Measurements from ENCODE around the gene COX6A1. TPM values are rescaled to one million over a fixed set of nuclear protein-coding genes. Genes with fewer than 3 reads are reported as not detected.
"Not testable (repeated sequence)": the region's sequence is repeated elsewhere in the genome, so short reads cannot be mapped to it uniquely, and the experiment has no call there.

The COX6A1 gene
- total RNA-seq, 1 experiment from 2014 or later = 510 TPM

- no peak for DNase-seq (ENCODE audit: low read depth)
Measured at GRCh38 chr12:120428597-120429229, 9.2 kb upstream of the COX6A1 start.

- DNase-seq (ENCODE audit: low read depth) = no peak
Measured at GRCh38 chr12:120429368-120429767, 8.5 kb upstream of the COX6A1 start.

- no peak for DNase-seq (ENCODE audit: low read depth)
Measured at GRCh38 chr12:120432772-120433525, 5.0 kb upstream of the COX6A1 start.

GRCh38 chr12:120438495-120439198, 734 bp downstream of the COX6A1 start:
- no peak for DNase-seq (ENCODE audit: low read depth)

DNA sequence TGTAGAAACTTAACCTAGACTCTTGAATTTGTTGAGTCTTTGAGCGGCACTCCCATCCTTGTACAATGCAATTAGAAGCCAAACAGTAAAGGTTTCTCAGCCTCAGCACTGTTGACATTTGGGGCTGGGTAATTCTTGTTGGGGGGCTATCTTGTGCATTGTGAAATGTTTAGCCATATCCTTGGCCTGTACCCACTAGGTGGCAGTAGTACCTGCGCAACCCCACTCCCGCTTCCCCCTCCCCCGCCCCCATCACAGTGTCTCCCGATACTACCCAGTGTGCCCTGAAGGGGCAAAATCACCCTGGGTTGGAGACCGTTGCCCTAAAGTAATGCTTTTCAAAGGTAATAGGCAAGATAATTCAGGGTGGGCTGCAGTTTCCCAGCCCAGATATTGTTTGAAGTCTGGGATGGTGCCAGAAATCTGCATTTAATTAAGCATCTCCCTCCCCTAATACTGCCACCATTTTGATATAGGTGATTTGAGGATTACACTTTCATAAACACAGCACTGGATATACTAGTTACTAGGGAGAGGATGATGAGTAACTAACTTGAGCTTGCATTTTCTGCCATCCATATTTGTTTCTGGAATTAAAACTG, 1.8 kb downstream of the COX6A1 start:
- DNase-seq (ENCODE audit: low read depth) = peak; percentile 46

GRCh38 chr12:120444676-120445075, 6.8 kb downstream of the COX6A1 start:
- DNase-seq (ENCODE audit: low read depth) = no peak

DNA sequence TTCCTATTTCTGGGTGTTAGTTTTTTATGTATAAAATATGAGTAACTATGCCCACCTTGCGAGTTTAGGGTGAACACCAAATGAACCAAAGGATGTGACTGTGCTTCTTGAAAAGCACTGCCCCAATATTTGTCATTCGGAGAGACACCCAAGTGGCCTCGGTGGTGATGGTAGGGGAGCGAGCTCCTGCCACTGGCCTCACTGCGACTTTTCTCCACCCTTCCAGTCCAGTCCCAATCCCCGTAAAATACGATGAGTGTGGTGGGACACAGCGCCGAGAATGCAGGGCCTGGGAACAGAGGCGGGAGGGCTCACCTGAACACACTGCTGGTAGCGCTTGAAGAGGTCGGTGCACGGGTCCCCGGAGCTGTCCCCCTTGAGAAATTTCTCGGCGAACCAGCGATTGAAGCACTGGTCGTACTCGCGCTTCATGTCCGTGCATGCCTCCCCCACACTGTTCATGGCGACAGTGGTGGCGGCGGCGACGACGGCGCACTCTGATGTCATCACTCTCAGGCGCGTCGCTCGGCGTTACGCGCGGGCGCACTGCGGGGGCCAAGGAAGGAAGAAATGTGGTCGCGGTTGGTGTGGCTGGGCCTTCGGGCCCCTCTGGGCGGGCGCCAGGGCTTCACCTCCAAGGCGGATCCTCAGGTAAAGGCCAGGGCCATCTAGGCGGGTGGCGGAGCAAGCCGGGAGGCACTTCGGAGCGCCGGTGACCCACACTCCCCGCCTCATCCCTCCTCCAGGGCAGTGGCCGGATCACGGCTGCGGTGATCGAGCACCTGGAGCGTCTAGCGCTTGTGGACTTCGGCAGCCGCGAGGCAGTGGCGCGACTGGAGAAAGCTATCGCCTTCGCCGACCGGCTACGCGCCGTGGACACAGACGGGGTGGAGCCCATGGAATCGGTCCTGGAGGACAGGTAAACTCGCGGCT, 8.3 kb downstream of the COX6A1 start, which contains the start of the genes GATC and TRIAP1:
TSS of gene GATC (plus strand) at position 534 of the 933 bp plus-strand sequence. CDS start at position 571, 37 bp downstream.
TSS of gene TRIAP1 (minus strand) at position 474 of the 933 bp plus-strand sequence. CDS start at position 462, 12 bp downstream.
- peak; percentile 76 for DNase-seq (ENCODE audit: low read depth)

GRCh38 chr12:120446844-120447178, 8.9 kb downstream of the COX6A1 start:
- not testable (repeated sequence) for DNase-seq (ENCODE audit: low read depth)

DNA sequence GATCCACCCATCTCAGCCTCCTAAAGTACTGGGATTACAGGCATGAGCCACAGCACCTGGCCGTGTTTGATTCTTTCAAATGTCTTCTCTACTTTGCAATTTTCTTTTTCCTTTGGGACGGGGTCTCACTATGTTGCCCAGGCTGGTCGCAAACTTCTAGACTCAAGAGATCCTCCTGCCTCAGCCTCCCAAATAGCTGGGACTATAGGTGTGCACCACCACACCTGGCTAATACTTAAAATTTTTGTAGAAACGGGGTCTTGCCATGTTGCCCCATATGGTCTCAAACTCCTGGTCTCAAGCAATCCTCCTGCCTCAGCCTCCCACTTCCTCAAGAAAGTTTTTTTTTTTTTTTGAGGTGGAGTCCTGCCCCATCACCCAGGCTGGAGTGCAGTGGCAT, 10.1 kb downstream of the COX6A1 start:
- DNase-seq (ENCODE audit: low read depth) = no peak

GRCh38 chr12:120452524-120452923, 14.6 kb downstream of the COX6A1 start:
- peak; percentile 26 for DNase-seq (ENCODE audit: low read depth)

DNA sequence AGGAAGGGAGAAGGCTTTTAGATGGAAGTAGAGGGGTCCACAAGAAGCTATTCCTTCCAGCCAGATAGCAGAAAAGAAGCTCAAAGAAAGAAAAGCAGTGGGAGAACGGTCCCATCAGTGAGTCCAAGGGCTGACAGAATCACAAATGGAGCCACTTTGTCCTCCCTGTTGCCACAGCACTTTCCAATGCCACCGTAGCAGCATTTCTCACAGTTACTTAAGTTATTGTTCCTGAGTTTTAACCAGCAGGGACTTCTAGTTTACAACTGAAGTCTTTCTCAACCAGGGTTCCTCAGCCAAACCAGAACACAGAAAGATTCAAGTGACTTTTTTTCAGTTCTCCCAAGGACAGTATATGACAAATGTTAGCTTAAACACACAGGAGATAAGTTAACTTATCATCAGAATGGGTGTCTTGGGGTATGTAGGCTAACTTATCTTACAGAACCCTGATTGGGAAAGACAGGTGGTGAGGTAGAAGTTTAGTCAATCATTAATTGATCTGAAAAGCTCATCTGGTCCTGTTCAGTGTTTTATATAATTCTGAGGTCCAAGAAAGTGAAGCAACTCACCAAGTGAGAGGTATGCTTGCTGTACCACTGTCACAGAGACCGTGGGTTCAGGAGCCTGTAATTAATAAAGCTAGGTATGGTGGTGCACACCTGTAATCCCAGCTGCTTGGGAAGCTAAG, 15.3 kb downstream of the COX6A1 start:
- DNase-seq (ENCODE audit: low read depth) = no peak

GRCh38 chr12:120453977-120454376, 16.1 kb downstream of the COX6A1 start:
- peak; percentile 35 for DNase-seq (ENCODE audit: low read depth)

GRCh38 chr12:120455302-120455701, 17.4 kb downstream of the COX6A1 start:
- DNase-seq (ENCODE audit: low read depth) = no peak

DNA sequence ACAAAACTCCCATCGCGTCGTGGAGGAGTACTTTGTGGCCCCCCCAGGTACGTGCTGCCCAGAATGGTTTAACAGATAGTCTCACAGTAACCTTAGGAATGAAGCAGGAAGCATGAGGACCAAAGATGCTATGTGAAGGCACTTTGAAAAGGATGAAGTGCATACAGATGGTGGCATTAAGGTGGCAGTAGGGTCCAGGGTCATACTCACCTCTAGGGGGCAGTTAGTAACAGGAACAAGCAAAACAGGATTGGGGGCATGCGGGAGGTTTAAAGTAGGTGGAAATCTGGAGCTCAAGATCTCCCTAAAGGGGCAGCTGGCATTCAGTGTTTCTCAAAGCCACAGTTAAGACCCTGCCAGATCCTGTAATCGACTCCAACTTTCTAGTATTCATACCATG, 19.2 kb downstream of the COX6A1 start:
- DNase-seq (ENCODE audit: low read depth) = no peak

DNA sequence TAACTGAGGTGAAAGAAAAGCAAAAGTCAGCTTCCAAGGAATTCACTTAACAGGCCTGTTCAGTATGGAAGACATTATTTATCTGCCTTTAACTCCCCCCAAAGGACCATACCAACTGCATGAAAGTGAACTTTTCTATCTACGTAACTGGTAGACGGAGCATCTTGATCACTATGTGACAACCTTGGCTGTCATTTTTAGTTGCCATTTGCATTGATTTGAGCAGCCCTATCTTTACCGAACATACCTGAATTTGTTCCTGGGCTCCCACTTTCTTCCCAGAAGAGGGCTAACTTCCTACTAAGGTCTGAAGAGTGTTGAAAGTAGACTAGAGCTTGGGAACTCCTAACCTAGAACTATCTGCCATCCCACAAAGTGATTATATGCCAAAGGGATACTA, 22.2 kb downstream of the COX6A1 start:
- no peak for DNase-seq (ENCODE audit: low read depth)

- DNase-seq (ENCODE audit: low read depth) = no peak
Measured at GRCh38 chr12:120462099-120462640, 24.3 kb downstream of the COX6A1 start.

- no peak for DNase-seq (ENCODE audit: low read depth)
Measured at GRCh38 chr12:120463712-120464111, 25.8 kb downstream of the COX6A1 start.

DNA sequence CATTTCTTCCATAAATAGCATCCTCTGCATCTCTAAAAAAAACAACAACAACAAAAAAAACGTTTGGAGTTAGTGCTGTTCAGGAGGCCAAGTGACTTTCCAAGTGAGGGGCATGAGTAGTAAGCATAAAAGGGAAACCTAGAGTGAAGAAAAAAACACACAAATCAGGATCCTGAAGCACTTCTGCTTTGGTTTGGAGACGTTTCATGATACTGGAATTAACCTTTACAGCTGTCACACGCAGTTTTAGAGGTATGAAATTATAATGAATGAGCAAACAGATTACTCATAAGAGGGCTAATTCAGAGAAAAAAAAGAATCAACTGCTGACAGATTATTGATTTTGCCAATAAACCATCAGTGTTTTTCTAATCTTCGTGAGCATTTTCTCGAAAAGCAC, 27.8 kb downstream of the COX6A1 start:
- DNase-seq (ENCODE audit: low read depth) = no peak

DNA sequence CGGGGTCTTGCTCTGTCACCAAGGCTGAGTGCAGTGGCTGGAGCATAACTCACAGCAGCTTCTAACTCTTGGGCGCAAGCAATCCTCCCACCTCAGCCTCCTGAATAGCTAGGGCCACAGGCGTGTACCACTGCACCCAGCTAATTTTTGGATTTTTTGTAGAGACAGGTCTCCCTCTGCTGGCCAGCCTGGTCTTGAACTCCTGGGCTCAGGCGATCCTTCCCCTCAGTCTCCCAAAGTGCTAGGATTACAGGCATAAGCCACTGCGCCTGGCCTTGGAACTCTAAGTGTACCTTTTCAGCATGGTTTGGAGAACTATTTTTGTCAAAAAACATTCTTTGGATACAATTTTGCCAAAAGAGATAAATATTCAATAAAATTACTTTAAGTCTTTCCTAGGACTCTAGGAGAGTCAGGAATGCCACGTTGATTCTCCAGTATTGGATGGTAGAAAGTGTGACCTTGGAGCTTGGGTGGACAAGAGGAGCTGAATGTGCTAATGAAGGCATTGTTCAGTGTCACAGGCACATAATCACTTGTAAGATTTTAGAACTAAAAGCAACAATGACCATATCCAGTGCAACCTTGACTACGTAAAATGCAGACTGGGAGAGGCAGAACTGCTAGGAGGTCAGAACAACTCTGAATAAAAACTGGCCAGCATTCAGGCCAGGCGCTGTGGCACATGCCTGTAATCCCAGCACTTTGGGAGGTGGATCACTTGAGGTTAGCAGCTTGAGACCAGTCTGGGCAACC, 28.8 kb downstream of the COX6A1 start:
- peak; percentile 42 for DNase-seq (ENCODE audit: low read depth)
